ENCODE results near the gene RHBDL2.
"Not testable (repeated sequence)": the region's sequence is repeated elsewhere in the genome, so short reads cannot be mapped to it uniquely, and the experiment has no call there.

Gene RHBDL2

DNA sequence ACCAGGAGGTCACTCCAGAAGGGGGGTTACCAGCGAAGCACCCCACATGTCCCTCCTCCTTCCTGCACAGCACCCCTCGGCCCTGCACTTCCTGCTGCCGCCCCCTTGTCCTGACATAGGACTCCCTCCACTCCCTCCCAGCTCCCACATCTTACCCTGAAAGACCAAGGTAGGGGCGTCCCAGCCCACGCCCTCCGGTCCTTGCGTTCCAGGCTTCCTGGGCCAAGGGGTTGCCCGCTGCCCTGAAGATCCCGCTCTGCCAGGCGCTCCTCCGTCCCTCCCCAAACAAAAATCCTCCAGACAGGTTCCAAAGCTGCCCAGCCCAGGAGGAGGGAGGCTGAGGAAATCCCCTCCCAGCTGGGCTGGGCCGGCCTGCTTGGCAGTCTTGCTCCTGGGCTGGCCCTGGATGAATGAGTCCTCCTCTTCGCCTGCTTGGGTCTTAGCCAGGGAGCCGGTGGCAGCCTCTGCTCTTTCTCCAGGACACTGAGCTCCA is at the start of gene RHBDL2:
Gene RHBDL2, minus strand, starts transcription at position 304 of the 493 bp plus-strand sequence. CDS start 22,618 bp downstream, outside the sequence.
- DNase-seq (ENCODE audit: low spot score): peak; percentile 33

- peak; percentile 97 for DNase-seq (ENCODE audit: low spot score)
These were observed 49.4 kb upstream of the RHBDL2 start, which contains the start of gene AKIRIN1 for GRCh38 chr1:38990738-38991637. TSS of gene AKIRIN1 (plus strand) at chr1:38991276. CDS start at chr1:38991381, 105 bp downstream.

GRCh38 chr1:38990386-38990737 is 48.7 kb upstream of the RHBDL2 start:
- no peak for DNase-seq (ENCODE audit: low spot score)

DNA sequence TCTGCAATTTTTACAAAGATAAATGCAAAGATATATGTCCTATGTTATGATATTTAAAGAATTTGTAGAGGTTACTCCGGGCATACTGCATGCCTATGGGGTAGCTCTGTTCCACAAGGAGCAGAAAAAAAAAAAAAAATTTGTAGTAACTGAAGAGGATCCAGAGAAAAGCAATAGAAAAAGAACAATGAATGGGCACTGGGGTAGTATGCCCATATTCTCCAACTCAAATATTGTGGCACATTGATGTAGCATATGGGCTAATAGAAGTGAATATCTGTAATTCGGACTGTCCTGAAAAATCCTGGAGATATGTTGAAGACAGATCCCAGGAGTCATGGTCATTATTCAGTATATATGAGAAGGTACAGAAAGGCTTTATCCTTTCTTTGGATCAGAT is 48.3 kb upstream of the RHBDL2 start:
- DNase-seq (ENCODE audit: low spot score): no peak

DNA sequence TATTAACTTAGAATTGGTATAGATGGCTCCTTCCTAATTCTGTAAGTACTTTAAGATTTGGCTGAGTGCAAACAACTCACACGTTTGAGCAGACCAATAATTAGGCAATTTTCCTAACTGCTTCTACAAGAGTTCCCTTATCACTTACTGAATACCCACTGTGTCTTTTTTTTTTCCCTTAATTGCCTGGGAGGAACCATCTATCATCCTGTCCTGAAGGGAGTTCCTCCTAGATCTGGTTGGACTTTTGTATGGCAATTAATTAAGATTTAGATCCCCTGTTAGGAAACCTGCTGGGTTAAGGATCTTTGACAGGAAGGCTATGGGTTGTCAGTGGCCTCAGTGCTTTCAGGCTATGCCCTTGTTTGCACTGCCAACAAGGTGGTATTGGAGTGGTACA is 37.8 kb upstream of the RHBDL2 start:
- not testable (repeated sequence) for DNase-seq (ENCODE audit: low spot score)

- not testable (repeated sequence) for DNase-seq (ENCODE audit: low spot score)
These were observed 36.6 kb upstream of the RHBDL2 start for GRCh38 chr1:38978245-38978542.

- DNase-seq (ENCODE audit: low spot score): not testable (repeated sequence)
These were observed 36.0 kb upstream of the RHBDL2 start for GRCh38 chr1:38977399-38978244.

- DNase-seq (ENCODE audit: low spot score): no peak
These were observed 32.2 kb upstream of the RHBDL2 start for GRCh38 chr1:38973659-38974437.

DNA sequence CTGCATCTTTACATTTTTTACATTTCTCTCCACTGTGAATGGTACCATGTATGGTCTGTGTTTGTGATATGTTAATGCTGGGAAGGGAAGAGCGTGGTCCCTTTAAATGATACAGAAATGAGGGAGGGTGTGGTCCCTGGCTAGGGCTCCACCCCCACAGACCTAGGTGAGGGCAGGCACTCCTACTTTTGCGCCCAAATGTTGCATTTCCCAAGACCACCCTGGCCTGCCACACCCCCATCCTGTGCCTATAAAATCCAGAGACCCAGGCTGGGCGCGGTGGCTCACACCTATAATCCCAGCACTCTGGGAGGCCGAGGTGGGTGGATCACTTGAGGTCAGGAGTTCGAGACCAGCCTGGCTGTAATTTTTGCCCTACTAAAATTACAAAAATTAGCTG is 31.5 kb upstream of the RHBDL2 start:
- DNase-seq (ENCODE audit: low spot score): not testable (repeated sequence)

- peak; percentile 27 for DNase-seq (ENCODE audit: low spot score)
These were observed 22.5 kb upstream of the RHBDL2 start for GRCh38 chr1:38964140-38964548.

DNA sequence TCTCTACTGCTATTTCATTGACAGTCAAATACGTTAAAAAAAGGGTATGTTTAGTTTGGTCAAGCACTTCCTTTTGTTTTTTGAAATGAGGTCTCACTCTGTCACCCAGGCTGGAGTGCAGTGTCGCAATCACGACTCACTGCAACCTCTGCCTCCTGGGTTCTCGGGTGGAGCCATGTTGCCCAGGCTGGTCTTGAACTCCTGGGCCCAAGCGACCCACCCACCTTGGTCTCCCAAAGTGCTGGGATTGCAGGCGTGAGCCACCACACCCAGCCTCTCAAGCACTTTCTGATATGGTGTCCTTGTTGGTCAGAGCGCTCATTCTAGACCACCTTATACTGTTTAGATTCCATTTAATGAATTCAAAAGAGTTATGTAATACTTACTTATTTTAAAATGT is 20.9 kb upstream of the RHBDL2 start:
- no peak for DNase-seq (ENCODE audit: low spot score)

- no peak for DNase-seq (ENCODE audit: low spot score)
These were observed 20.5 kb upstream of the RHBDL2 start for GRCh38 chr1:38962113-38962512.

DNA sequence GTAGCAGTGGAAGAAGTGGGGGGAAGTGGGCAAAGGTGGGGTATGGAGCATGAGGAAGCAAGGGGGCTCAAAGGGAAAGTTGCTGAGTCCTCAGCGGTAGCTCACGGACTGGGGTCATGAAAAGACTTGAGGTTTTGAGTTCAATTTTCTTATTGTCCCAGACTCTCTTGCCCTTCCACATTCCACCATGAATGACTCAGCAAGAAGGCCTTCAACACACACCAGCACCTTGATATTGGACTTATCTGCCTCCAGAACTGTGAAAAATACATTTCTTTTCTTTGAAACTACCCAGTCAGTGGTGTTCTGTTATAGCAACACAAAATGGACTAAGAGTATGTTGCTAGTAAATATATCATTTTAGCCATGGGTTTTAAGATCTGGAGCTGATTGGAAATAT is 17.3 kb upstream of the RHBDL2 start:
- no peak for DNase-seq (ENCODE audit: low spot score)

- DNase-seq (ENCODE audit: low spot score): no peak
These were observed 11.8 kb upstream of the RHBDL2 start for GRCh38 chr1:38953433-38953860.

- DNase-seq (ENCODE audit: low spot score): no peak
These were observed 8.9 kb upstream of the RHBDL2 start for GRCh38 chr1:38950553-38950952.

DNA sequence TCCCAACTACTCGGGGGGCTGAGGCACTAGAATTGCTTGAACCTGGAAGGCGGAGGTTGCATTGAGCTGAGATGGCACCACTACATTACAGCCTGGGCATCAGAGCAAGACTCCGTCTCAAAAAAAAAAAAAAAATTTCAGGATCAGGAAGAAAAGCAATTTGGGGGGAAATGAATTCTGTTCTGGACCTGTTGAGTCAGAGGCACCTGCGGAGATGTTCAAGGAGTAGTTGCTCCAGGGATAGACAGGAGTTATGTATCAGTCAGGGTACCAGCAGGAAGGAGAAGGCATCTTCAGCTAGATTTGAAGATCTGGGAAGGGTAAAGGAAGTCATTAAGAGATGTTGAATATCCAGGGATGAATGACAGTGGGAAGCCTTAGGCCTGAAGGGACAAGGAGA is 2.9 kb upstream of the RHBDL2 start:
- no peak for DNase-seq (ENCODE audit: low spot score)

GRCh38 chr1:38942664-38943428 is 1.2 kb upstream of the RHBDL2 start:
- no peak for DNase-seq (ENCODE audit: low spot score)

GRCh38 chr1:38941093-38941492 is 537 bp downstream of the RHBDL2 start:
- no peak for DNase-seq (ENCODE audit: low spot score)

GRCh38 chr1:38940339-38941047 is 1.1 kb downstream of the RHBDL2 start:
- no peak for DNase-seq (ENCODE audit: low spot score)

GRCh38 chr1:38938722-38939260 is 2.8 kb downstream of the RHBDL2 start:
- no peak for DNase-seq (ENCODE audit: low spot score)

All from D341Med (cell line).